Right lobe of liver (tissue), 6 donors: ENCODE results near the gene MIEN1. TPM values are rescaled to one million over a fixed set of nuclear protein-coding genes. Genes with fewer than 3 reads are reported as not detected.

Experiments used
- ATAC-seq, 4 donors: fragments of 200-7000 bp; cut with Tn5 transposase; one replicate each; pipeline ENCODE4 v1.9.1; 2020; ENCODE audit warnings: mild to moderate bottlenecking in 4 of 4, moderate library complexity in 4 of 4
- DNase-seq, 3 donors: peaks; one replicate each; pipeline ENCODE4 v3.0.0-alpha.2; 2020
- H3K27ac ChIP-seq, 3 donors: fragments of 200-600 bp; one replicate each; pipeline ENCODE4 v1.8.0; 2022
- H3K27me3 ChIP-seq, 2 donors: fragments of 200-600 bp; one replicate each; pipeline ENCODE4 v1.8.0; 2022
- H3K36me3 ChIP-seq, 4 donors: fragments of 200-600 bp; sonication (generic) in 1 of 4; one replicate each; pipeline versions ENCODE4 v1.5.1 to v1.8.0; 2017 to 2022; ENCODE audit warnings: control low read depth in 1 of 4
- H3K4me1 ChIP-seq, 4 donors: fragments of 200-600 bp; sonication (generic) in 1 of 4; one replicate each; pipeline versions ENCODE4 v1.5.1 to v1.8.0; 2017 to 2022; ENCODE audit warnings: control low read depth in 1 of 4
- H3K4me3 ChIP-seq, 3 donors: fragments of 200-600 bp; one replicate each; pipeline ENCODE4 v1.8.0; 2022
- H3K9me3 ChIP-seq, 4 donors: fragments of 200-600 bp; sonication (generic) in 1 of 4; one replicate each; pipeline versions ENCODE4 v1.5.1 to v1.8.0; 2017 to 2022; ENCODE audit warnings: control low read depth in 1 of 4
- CTCF ChIP-seq, 4 donors: fragments of 200-600 bp in 3 of 4; fragments of 450-650 bp in 1 of 4; IDR thresholded peaks; one replicate each; pipeline versions ENCODE4 v1.5.1 to v1.8.0; 2016 to 2022; ENCODE audit warnings: antibody characterized with exemption in 4 of 4, mild to moderate bottlenecking in 2 of 4
- POLR2A ChIP-seq: fragments of 450-650 bp; IDR thresholded peaks from one replicate; pipeline ENCODE4 v1.6.1; 2017; ENCODE audit warnings: antibody characterized with exemption, mild to moderate bottlenecking
- WGBS: methylation state at CpG from one replicate; pipeline ENCODE4 v1.1.6; 2018; ENCODE audit warnings: low coverage, low lambda C conversion rate; ENCODE audit not compliant: insufficient coverage; ENCODE audit errors: missing lambda C conversion rate; 5-methylcytosine and 5-hydroxymethylcytosine counted together
- intact Hi-C, 2 donors: fragments of 100-400 bp; cut with DNase I; formaldehyde crosslinking; loops; one replicate each; pipeline versions ENCODE4 v1.11.2 to v1.14.1; 2022
- total RNA-seq, 6 experiments: library from RNA; depleted of rRNA in 2 of 6; stranded (reverse); fragments of >200 nt in 2 of 6; fragmentation: NEBNext Ultra II Directional in 3 of 6; extraction: Animal tissue kit (Norgen Biotek cat#: 25700) in 3 of 6; gene quantifications; one replicate each; pipeline versions ENCODE4 v1.1.0 to v1.2.4, GENCODE V29; 2016 to 2023
- donor health status: DM: no; HTN: yes; CAD: no.
- donor health status: DM: no; HTN: no; CAD: no.
- donor health status: DM: no; HTN: no; CAD: no.
- donor health status: DM: no; HTN: yes; CAD: no.
- donor health status: DM: no; HTN: yes; CAD: no.

Gene MIEN1
- total RNA-seq, 6 experiments from 2014 or later, result 23.1 to 61.6 (median 29.0) TPM

GRCh38 chr17:39757176-39757662, 26.9 kb upstream of the MIEN1 start:
- Histone ChIP-seq H3K27me3 (no peaks in the 10 kb centered on the region), H3K4me3 (no peak overlapping the region), H3K9me3 (no peaks in the 10 kb centered on the region), H3K36me3 (no peaks in the 10 kb centered on the region), H3K27ac (no peak overlapping the region), H3K4me1 (peaks cover 0 to 13% (median 2%) of the 10 kb centered on the region in 4 donors)
- no peak for ATAC-seq
- intact Hi-C loops, result loop anchor here in 1 of 2 donors (10.0 kb wide), 1 partner anchor 218 kb away; no protein-coding TSS in a partner anchor
- no peak for DNase-seq
- 60% methylated on average over 4 of the region's 4 CpGs for WGBS
- no peak for TF ChIP-seq CTCF (IDR thresholded peaks at IDR 0.05)
- no peak for TF ChIP-seq POLR2A

- 58% methylated on average over 4 of the region's 7 CpGs for WGBS
- intact Hi-C loops, result loop anchor here in 1 of 2 donors (10.0 kb wide), 1 partner anchor 218 kb away; no protein-coding TSS in a partner anchor
- no peak overlapping the region for H3K27ac ChIP-seq
Measured at GRCh38 chr17:39756380-39757079, 26.2 kb upstream of the MIEN1 start.

GRCh38 chr17:39755554-39756379, 25.4 kb upstream of the MIEN1 start:
- peaks cover 0 to 13% (median 2%) of the 10 kb centered on the region in 4 donors for H3K4me1 ChIP-seq
- H3K27me3 ChIP-seq, result no peaks in the 10 kb centered on the region
- TF ChIP-seq POLR2A (no peak), CTCF (IDR thresholded peaks at IDR 0.05) (no peak)
- ATAC-seq (no peak), DNase-seq (no peak)
- H3K9me3 ChIP-seq, result no peaks in the 10 kb centered on the region
- H3K36me3 ChIP-seq, result no peaks in the 10 kb centered on the region
- H3K27ac ChIP-seq, result no peak overlapping the region
- intact Hi-C loops, result loop anchor here in 1 of 2 donors (10.0 kb wide), 1 partner anchor 219 kb away; no protein-coding TSS in a partner anchor
- H3K4me3 ChIP-seq, result no peak overlapping the region
- 51% methylated on average over 9 of the region's 18 CpGs for WGBS

More at GRCh38 chr17:39756380-39757079, 26.2 kb upstream of the MIEN1 start:
- H3K9me3 ChIP-seq, result no peaks in the 10 kb centered on the region
- TF ChIP-seq POLR2A (no peak), CTCF (IDR thresholded peaks at IDR 0.05) (no peak)
- no peak for DNase-seq
- H3K36me3 ChIP-seq, result no peaks in the 10 kb centered on the region
- no peak for ATAC-seq
- no peak overlapping the region for H3K4me3 ChIP-seq
- H3K27me3 ChIP-seq, result no peaks in the 10 kb centered on the region
- H3K4me1 ChIP-seq, result peaks cover 0 to 13% (median 2%) of the 10 kb centered on the region in 4 donors

- no peaks in the 10 kb centered on the region for H3K9me3 ChIP-seq
- intact Hi-C loops, result loop anchor here (5.0 to 10.0 kb wide), 2 partner anchors 133 to 220 kb away; no protein-coding TSS in a partner anchor
- H3K4me3 ChIP-seq, result peak overlapping the region; percentile 54 to 79 (median 71)
- no peak for TF ChIP-seq CTCF (IDR thresholded peaks at IDR 0.05)
- no peak for TF ChIP-seq POLR2A
- H3K36me3 ChIP-seq, result no peaks in the 10 kb centered on the region
- no peaks in the 10 kb centered on the region for H3K27me3 ChIP-seq
- peaks cover 0 to 17% (median 2%) of the 10 kb centered on the region in 4 donors for H3K4me1 ChIP-seq
- DNase-seq, result no peak
- WGBS, result 48% methylated on average over 10 of the region's 21 CpGs
- H3K27ac ChIP-seq, result peak overlapping the region; percentile 82 to 97 (median 90)
- ATAC-seq, result no peak
Measured at GRCh38 chr17:39754958-39755553, 24.7 kb upstream of the MIEN1 start.
